ENCODE measurements around the gene RNU7-1. TPM values are rescaled to one million over a fixed set of nuclear protein-coding genes. Genes with fewer than 3 reads are reported as not detected.

Gene RNU7-1
- total and polyA plus RNA-seq, 10 donors: not detected

DNA sequence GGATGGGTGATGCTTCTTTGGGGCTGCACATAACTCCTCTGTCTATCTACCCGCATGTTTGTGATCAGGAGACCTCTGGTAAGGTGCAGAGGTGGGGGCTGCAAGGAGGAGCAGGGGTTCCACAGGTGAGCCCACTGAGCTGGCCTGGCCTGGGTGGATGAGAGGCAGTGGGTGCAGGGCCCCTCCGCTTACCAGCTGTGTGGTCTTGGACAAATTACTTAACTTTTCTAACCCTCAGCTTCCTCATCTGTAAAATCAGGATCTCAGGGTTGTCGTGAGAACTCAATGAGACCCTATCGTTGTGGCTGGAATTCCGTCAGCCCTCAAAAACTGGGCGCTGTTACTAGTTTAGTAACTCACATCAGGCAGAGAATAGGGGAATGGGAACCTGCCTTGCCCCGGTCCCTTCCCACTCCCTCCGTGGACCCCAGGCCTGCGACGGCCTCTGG is 15.0 kb downstream of the RNU7-1 start:
- H3K27ac ChIP-seq: peak overlapping the region; percentile 61 to 99 (median 96)
- peaks cover 86 to 100% (median 97%) of the 10 kb centered on the region in 6 donors for H3K4me1 ChIP-seq
- H3K4me3 ChIP-seq: peak overlapping the region in 7 of 8 donors; percentile 14 to 97 (median 29)
- H3K27me3 ChIP-seq (replicated peaks in 1 of 7): no peaks in the 10 kb centered on the region
- no peak for DNase-seq
- TF ChIP-seq CTCF (IDR thresholded peaks at IDR 0.05 in 8 of 11, conservative IDR thresholded peaks at IDR 0.05 in 3 of 11): no peak
- TF ChIP-seq POLR2A (IDR thresholded peaks at IDR 0.05): no peak
- no peak for TF ChIP-seq POLR2AphosphoS5 (IDR thresholded peaks at IDR 0.05)
- no peaks in the 10 kb centered on the region for H3K9me3 ChIP-seq
- 6 to 30% (median 19%) methylated on average over 6 to 10 of the region's 10 CpGs for WGBS, 5 donors
- intact Hi-C loops (cut with DNase I; ENCODE audit: low total_unique reads): no loop called here
- peaks cover 0 to 76% (median 57%) of the 10 kb centered on the region in 6 donors for H3K36me3 ChIP-seq

GRCh38 chr12:6959058-6959804 is 15.6 kb downstream of the RNU7-1 start:
- H3K27ac ChIP-seq: peak overlapping the region; percentile 61 to 99 (median 96)
- intact Hi-C loops (cut with DNase I; ENCODE audit: low total_unique reads): no loop called here

GRCh38 chr12:6959805-6960592 is 16.4 kb downstream of the RNU7-1 start:
- DNase-seq: peak; percentile 78
- Histone ChIP-seq H3K27me3 (replicated peaks in 1 of 7) (no peaks in the 10 kb centered on the region), H3K4me1 (peaks cover 80 to 100% (median 93%) of the 10 kb centered on the region in 6 donors), H3K4me3 (peak overlapping the region in 5 of 8 donors; percentile 19 to 97 (median 29)), H3K27ac (peak overlapping the region; percentile 61 to 99 (median 96)), H3K9me3 (no peaks in the 10 kb centered on the region), H3K36me3 (peaks cover 0 to 68% (median 52%) of the 10 kb centered on the region in 6 donors)
- intact Hi-C loops (cut with DNase I; ENCODE audit: low total_unique reads): loop anchor here (10.0 kb wide), 1 partner anchor 95 kb away; the partner anchor contains the start of gene TPI1
- WGBS, 5 donors: 72 to 86% (median 84%) methylated on average over 14 to 26 of the region's 26 CpGs
- TF ChIP-seq CTCF (IDR thresholded peaks at IDR 0.05 in 8 of 11, conservative IDR thresholded peaks at IDR 0.05 in 3 of 11) (no peak), POLR2AphosphoS5 (IDR thresholded peaks at IDR 0.05) (peak; percentile 3 to 70 (median 24))

More at GRCh38 chr12:6959058-6959804, 15.6 kb downstream of the RNU7-1 start:
- peak; percentile 92 for DNase-seq
- 17 to 39% (median 23%) methylated on average over 16 to 24 of the region's 24 CpGs for WGBS, 5 donors
- peaks cover 0 to 70% (median 57%) of the 10 kb centered on the region in 6 donors for H3K36me3 ChIP-seq
- TF ChIP-seq POLR2AphosphoS5 (IDR thresholded peaks at IDR 0.05): peak; percentile 76 to 89 (median 82)
- TF ChIP-seq CTCF (IDR thresholded peaks at IDR 0.05 in 8 of 11, conservative IDR thresholded peaks at IDR 0.05 in 3 of 11): no peak
- peak in 1 of 3 donors; percentile 85 for TF ChIP-seq POLR2A (IDR thresholded peaks at IDR 0.05)
- H3K27me3 ChIP-seq (replicated peaks in 1 of 7): no peaks in the 10 kb centered on the region
- peaks cover 84 to 100% (median 94%) of the 10 kb centered on the region in 6 donors for H3K4me1 ChIP-seq
- no peaks in the 10 kb centered on the region for H3K9me3 ChIP-seq
- peak overlapping the region in 7 of 8 donors; percentile 14 to 97 (median 29) for H3K4me3 ChIP-seq

All from spleen (tissue), 11 donors.